ENCODE data around the gene ZC3H14. TPM values are rescaled to one million over a fixed set of nuclear protein-coding genes. Genes with fewer than 3 reads are reported as not detected.

The ZC3H14 gene
- total and polyA plus RNA-seq, 12 donors, result 24.5 to 49.4 (median 38.0) TPM

DNA sequence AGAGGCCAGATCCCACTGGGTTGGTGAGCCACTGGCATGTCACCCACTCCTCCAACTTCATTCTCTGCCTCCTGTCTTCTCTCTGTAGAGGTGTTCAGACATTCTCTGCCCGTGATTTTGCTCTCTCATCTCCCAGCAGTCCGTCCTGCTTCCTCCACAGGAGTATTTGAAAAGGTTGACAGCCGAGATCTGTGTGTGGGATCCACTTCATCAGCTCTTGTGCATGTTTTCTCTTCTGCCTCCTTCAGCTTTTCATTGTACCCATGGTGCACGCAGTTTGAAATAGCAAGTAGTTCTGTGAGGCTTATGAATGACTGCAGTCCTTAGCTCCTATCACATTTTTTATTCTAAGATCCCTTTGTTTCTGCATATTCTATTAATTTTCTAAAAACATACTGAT lies 34.8 kb downstream of the ZC3H14 start:
- no peaks in the 10 kb centered on the region for H3K9me3 ChIP-seq
- no peaks in the 10 kb centered on the region for H3K27me3 ChIP-seq
- no peak overlapping the region for H3K4me3 ChIP-seq
- intact Hi-C loops (cut with DNase I), result no loop called here
- no peak for ATAC-seq
- H3K36me3 ChIP-seq, result peaks cover 0 to 100% (median 30%) of the 10 kb centered on the region in 9 donors
- H3K4me1 ChIP-seq, result no peaks in the 10 kb centered on the region
- WGBS, 2 donors, result 91 to 93% methylated on average over 4 of the region's 4 CpGs
- TF ChIP-seq, protein P1, sequence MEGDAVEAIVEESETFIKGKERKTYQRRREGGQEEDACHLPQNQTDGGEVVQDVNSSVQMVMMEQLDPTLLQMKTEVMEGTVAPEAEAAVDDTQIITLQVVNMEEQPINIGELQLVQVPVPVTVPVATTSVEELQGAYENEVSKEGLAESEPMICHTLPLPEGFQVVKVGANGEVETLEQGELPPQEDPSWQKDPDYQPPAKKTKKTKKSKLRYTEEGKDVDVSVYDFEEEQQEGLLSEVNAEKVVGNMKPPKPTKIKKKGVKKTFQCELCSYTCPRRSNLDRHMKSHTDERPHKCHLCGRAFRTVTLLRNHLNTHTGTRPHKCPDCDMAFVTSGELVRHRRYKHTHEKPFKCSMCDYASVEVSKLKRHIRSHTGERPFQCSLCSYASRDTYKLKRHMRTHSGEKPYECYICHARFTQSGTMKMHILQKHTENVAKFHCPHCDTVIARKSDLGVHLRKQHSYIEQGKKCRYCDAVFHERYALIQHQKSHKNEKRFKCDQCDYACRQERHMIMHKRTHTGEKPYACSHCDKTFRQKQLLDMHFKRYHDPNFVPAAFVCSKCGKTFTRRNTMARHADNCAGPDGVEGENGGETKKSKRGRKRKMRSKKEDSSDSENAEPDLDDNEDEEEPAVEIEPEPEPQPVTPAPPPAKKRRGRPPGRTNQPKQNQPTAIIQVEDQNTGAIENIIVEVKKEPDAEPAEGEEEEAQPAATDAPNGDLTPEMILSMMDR (IDR thresholded peaks at IDR 0.05), result no peak
- no peak for DNase-seq
- no peak overlapping the region for H3K27ac ChIP-seq

DNA sequence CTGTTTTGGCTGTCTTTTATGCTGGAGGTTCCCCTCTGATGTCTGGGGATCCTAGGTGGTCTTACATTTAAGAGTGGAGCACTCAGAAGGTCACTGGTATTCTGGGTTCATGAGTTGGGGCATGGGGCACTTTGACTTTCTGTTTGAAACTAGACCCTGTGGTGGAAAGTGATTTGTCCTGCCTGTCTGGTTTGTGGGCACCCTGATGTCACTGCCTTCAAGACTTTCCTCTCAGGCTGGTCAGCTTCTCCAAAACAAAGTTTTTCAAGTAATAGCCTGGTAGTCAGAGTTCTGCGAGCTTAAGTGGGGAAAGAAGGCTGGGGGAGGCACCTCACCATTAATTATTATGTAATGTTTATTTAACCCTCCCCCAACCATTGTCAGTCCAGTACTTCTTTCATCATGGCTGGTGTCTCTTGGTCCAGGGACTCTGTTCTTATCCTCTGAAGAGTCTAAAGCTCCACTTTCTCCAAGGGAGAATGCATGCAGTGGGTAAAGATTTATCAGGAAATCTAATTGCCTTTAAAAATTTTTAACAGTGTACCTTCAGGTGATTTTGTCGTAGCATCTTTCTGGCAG lies 35.3 kb downstream of the ZC3H14 start:
- intact Hi-C loops (cut with DNase I), result no loop called here
- no peaks in the 10 kb centered on the region for H3K9me3 ChIP-seq
- TF ChIP-seq, protein P1 (IDR thresholded peaks at IDR 0.05), result no peak
- H3K36me3 ChIP-seq, result peaks cover 0 to 100% (median 36%) of the 10 kb centered on the region in 9 donors
- H3K27ac ChIP-seq, result no peak overlapping the region
- DNase-seq (no peak), ATAC-seq (no peak)
- 82 to 89% methylated on average over 2 of the region's 2 CpGs for WGBS, 2 donors
- H3K27me3 ChIP-seq, result no peaks in the 10 kb centered on the region
- no peak overlapping the region for H3K4me3 ChIP-seq
- H3K4me1 ChIP-seq, result no peaks in the 10 kb centered on the region

DNA sequence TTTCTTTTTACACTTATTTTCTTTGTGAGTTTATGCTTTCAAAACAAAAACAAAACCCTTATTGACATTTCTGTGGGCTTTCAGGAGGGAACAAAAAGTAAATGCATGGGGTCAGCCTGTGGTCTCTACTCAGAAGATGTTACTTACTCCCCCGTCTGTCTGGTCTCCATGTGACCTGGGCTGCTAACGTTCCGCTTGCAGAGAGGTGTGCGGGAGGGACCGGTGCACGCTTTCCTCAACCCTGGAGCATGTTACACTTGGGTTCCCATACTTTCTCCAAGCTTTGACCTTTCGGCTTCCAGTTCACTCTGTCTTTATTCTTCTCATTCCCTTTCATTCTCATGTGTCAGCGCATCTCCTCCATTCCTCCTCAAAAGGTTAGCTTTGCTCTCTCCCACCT lies 36.5 kb downstream of the ZC3H14 start:
- ATAC-seq, result no peak
- TF ChIP-seq, protein P1 (IDR thresholded peaks at IDR 0.05), result no peak
- WGBS, 2 donors, result 93 to 95% methylated on average over 8 of the region's 8 CpGs
- Histone ChIP-seq H3K4me1 (no peaks in the 10 kb centered on the region), H3K27ac (no peak overlapping the region), H3K4me3 (no peak overlapping the region), H3K27me3 (no peaks in the 10 kb centered on the region), H3K36me3 (peaks cover 0 to 100% (median 46%) of the 10 kb centered on the region in 9 donors), H3K9me3 (no peaks in the 10 kb centered on the region)
- no peak for DNase-seq
- intact Hi-C loops (cut with DNase I), result no loop called here

DNA sequence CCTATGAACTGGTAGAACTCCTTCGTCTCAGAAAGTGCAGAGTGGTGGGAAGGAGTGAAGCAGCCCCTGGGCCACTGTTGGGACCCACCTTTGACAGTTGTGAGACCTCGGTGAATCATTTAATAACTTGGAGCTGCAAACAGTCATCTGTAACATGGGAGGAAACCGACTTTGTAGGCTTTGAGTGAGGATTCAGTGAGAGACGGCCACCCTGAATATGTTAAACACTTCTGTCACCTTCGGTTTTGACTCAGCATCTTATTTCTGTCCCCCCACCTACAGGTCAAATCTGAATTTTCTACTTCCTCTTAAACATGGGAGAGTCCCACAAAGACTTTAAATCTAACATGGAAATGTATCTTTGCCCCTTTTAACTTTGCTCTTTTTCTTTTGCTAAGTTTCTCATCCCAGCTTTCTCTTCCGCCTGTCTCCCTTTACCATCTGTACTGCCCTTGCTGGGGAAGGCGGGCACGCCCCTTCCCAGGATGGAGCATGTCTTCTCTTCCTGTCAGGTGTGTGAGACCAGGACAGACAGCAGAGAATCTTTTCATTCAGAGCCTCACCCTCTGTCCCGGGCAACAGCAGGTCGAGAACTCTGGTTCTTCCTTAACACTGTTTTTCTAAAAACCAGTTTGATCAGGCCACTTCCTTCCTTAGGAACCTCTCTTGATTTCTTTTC lies 37.1 kb downstream of the ZC3H14 start:
- Histone ChIP-seq H3K4me1 (no peaks in the 10 kb centered on the region), H3K27me3 (no peaks in the 10 kb centered on the region), H3K27ac (no peak overlapping the region), H3K36me3 (peaks cover 0 to 100% (median 49%) of the 10 kb centered on the region in 9 donors), H3K4me3 (no peak overlapping the region), H3K9me3 (no peaks in the 10 kb centered on the region)
- intact Hi-C loops (cut with DNase I), result no loop called here
- TF ChIP-seq, protein P1 (IDR thresholded peaks at IDR 0.05), result no peak
- ATAC-seq (no peak), DNase-seq (no peak)
- WGBS, 2 donors, result 87 to 89% methylated on average over 10 of the region's 10 CpGs
